GM18861 (cell line): ENCODE results near the gene HHIPL1.

Source experiments
- ATAC-seq: cut with Tn5 transposase; IDR thresholded peaks from one replicate; pipeline ENCODE4 v1.9.1; 2021; ENCODE audit not compliant: unreplicated experiment

HHIPL1 gene

DNA sequence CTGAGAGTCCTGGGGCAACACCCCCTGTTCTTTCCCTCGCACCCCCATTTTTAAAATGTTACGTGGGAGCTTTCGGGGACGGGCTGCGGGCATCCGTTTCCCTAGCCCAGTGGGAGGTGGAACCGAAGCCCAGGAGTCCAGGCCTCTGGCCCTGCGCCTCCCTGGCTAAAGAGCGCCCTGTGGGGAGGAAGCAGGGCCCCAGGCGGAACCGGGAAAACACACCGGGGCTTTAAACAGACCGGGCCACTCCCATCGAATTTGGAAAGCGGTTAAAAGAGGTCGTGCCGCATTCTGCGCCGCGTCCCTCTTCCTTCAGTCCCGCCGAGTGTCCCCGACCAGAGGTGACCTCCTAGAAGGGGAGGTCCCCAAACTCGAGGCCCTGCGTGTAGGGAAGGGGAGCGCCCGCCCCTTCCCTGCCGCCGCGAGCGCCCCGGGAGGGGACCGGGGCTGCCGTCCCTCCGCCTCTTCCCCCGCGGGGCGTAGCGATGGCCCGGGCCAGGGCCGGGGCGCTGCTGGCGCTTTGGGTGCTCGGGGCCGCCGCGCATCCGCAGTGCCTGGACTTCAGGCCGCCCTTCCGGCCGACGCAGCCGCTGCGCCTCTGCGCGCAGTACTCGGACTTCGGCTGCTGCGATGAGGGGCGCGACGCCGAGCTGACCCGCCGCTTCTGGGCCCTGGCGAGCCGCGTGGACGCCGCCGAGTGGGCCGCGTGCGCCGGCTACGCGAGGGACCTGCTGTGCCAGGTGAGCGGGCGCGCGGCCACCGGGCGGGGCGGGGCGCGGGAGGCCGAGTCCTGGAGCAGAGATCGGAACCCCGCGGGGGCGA lies at the start of gene HHIPL1:
Gene HHIPL1 (plus strand): TSS at position 407 of the 822 bp plus-strand sequence. CDS start 79 bp downstream, at position 486.
- no peak for ATAC-seq

DNA sequence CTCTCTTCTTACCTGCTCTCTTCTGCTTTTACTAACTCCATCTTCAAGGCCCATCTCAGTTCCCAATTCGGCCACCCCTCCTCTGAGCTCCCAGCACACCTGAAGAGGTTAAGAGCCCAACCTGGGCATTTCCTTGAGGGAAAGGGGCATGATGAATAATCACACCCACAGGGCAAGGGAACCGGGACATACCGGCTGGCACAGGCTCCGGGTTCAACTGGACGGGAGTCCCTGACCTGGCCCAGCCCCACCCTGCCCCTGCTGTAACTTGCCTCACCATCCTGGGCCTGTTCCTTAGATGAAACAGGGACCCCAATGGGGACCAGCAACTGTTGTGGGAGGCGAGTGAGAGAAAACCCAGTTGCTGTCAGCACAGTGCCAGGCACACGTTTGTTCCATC lies 49.4 kb upstream of the HHIPL1 start:
- ATAC-seq: no peak

DNA sequence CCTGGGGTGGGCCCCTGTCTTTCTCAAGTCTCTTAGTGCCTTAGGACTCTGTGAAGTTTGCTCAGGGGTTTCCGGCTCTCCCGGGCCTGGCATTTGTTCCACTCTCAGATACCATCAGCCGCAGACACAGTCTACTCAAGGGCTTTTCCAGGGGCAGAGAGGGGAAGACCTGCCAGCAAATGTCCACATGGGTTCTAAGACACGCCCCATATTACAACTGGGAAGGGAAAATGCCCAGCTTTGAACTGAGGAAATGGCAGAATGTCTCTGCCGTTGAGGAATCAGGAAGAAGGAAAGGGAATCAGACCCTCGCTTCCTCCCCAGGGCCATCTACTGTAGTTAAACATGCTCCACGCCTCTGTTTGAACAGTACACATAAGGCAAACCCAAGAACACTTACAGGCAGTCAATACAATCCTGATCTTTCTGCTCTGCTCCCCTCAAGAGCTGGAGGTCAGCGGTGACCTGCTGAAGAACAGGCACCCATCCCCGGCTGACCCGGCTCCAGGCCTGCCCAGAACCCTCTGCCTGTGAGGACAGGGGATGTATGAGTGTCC lies 48.8 kb upstream of the HHIPL1 start:
- no peak for ATAC-seq

DNA sequence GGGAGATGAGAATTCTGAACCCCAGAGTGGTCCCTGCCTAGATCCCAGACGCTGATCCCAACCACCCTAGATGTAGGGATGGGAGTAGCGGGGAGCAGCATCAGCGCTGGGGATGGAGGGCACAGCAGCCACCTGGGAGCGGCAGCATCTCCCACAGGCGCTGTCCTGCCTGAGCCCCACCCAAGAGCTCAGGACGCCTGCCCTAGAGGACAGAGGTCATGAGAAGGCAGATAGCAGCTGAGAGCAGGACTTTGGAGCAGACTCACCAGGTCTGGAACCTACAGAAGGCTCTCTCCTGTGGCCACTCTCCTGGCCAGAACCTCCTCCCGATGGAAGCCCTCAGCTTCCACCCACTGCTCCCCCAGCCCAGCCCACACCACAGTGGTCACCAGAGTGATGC lies 48.2 kb upstream of the HHIPL1 start:
- ATAC-seq: no peak

DNA sequence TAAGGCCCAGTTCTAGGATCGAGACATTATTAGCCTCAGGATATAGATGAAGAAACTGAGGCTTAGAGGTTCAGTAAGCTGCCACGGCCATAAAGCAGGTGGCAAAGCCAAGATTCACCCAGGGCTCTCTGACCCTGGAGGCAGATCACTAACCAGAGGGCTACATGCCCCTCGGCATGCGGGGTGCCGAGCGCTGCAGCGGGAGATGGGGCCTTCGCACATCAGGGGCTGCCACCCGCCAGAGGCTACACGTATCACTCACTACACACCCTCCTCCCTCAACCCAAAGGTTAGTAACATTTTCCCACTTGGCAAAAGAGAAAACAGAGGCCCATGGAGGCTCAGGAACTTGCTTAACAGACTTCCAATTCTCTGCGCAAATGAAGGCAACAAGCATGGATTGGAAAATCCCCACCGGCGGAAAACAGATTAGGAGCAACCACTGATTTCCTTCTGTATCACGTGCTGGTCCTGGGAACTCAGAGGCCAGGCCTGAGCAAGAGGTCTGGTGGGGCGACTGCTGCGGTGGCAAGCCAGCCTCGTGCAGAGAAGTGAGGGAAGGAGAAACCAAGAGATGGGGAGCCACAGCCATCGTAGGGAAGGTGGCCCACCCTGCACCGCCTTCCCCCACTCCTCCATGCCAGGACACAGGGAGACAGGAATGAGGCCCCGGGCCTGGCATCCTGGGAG lies 46.9 kb upstream of the HHIPL1 start:
- no peak for ATAC-seq

DNA sequence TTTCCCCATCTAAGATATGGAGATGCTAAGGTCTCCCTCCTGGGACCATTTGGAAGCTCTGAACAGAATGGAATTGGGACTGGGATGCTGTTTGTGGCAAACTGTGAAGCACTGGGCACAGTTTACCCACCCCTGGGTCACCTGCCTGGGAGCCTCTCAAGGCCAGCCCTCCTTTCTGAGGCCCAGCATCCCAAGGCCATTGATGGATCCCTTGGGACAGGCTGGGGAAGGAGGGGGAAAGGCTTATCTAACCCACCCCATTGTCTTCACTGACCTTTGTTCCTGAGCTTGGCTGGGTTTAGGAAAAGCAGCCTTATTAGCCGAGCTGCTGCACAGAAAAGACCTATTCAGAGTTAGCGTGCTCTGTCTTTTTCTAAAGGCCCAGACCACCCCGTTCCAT lies 46.2 kb upstream of the HHIPL1 start:
- no peak for ATAC-seq

DNA sequence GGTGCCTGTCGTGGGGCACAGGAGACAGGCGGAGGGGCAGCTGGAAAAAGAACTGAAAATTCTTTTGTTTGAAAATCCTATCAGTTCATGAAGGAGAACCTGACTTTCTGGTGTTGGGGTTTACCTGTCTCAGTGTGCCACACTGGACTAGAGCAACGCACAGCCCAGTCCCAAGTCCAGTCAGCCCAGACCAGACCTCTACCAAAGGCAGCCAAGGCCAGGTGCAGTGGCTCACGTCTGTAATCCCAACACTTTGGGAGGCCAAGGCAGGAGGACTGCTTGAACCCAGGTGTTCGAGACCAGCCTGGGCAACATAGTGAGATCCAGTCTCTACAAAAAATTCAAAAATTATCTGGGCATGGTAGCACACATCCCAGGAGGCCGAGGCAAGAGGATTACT lies 45.5 kb upstream of the HHIPL1 start:
- ATAC-seq: no peak

DNA sequence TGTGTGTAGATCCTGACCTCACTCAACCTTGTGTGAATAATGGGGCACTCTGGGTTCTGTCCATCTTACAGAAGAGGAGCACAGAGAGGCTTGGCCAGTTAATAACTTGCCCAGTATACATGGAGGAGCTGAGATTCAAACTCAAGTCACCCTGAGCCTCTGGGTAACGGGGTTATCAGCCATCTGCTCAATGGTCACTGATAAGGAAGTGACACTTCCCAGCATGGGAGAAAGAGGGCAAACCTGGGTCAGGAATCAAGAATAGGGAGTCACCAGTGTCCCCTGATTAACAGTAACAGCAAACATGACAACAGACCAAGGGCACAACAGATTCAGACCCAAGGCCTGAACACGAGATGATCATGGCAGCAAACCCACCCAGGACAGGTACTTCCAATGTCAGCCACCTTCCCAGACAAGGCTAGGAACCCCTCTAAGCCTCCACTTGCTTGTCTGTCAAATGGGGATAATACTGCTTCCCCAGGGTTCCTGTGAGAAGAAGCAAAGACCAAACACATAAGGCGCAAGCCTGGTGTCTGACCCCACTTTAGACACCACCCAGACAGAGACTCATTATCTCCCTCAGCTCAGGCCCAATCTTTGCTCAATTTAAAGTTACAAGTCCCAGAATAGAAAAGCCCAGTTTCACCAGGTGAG lies 44.6 kb upstream of the HHIPL1 start:
- no peak for ATAC-seq

DNA sequence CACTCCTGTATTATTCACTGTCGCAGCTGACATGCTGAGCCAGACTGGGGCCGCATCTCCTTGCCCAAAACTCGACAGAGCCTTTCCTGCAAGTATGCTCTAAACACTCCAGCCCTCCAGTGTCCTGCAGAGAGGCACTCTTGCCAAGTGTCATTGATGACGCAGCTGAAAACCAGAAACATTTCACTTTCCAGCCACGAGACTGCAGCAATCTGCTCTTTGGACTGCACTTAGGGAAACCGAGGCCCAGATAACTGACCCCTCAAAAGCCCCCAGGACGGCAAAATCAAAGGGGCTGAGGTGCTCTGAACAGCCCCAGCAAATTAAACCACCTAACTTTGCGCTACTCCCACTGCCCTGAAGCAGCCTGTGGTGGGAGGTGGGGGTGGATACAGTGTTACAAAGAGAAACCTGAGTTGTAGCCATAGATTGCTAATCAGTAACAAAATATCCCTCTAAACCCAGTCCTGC lies 43.5 kb upstream of the HHIPL1 start:
- no peak for ATAC-seq

DNA sequence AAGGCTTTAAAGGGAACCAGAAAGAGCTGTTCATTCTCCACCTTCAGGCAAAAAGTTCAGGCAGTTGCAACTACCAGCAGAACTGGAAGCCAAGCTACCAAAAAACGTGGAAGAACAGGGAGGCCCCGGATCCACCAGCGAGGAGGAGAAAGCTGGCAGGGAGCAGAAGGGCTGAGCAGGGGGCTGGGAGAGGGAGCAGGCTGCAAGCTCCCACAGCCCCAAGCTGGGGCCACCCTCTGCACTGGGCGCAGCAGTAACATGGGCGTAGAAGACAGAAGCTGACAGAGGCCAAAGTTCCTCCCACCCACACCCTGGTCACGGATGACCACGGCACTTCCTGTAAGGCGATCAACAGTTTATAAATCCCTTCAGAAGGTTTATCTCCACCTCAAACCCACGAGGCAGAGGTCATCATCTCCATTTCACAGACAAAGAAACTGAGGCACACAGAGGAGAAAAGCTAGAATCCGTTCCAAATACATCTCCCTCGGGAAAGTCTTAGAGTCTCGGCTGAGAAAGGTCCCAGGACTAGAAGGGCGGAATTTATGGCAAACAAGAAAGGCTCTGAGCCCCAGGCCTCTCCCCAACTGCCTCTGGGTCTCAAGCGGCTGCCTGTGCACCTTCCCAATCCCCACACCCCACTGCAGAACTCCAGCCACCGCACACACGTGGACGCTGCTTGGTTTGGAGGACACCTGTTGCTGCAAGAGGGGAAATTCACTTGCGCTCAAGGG lies 42.7 kb upstream of the HHIPL1 start:
- no peak for ATAC-seq

DNA sequence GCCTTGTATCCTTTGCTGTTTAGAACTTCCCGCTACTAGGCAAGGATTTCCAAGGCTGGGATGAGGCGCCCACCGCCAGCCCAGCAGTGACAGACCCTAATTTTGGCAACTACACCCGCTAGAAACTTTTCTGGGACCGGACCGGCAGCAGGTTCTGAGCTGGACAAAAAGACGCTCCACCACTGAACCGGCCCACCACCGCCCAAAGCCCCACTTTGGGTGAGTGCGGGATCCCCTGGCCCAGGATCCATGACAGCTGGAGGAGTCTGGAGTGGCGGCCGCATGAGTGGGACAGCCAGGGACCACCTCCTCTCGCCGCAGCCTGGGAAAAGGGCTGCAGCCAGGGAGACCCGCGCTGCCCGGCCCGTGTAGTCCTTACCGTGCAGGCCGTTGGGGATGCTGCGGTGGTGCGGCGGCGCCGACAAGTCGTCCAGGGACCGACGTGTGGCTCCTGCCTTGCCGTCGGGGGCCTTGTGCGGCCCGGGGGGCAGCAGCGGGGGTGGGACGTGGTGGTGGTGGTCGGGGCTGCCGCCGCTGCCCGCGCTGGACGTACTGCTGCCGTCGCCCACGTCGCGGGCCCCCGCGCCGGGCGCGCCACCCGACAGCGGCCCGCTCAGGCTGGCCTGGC lies 42.0 kb upstream of the HHIPL1 start:
- no peak for ATAC-seq

DNA sequence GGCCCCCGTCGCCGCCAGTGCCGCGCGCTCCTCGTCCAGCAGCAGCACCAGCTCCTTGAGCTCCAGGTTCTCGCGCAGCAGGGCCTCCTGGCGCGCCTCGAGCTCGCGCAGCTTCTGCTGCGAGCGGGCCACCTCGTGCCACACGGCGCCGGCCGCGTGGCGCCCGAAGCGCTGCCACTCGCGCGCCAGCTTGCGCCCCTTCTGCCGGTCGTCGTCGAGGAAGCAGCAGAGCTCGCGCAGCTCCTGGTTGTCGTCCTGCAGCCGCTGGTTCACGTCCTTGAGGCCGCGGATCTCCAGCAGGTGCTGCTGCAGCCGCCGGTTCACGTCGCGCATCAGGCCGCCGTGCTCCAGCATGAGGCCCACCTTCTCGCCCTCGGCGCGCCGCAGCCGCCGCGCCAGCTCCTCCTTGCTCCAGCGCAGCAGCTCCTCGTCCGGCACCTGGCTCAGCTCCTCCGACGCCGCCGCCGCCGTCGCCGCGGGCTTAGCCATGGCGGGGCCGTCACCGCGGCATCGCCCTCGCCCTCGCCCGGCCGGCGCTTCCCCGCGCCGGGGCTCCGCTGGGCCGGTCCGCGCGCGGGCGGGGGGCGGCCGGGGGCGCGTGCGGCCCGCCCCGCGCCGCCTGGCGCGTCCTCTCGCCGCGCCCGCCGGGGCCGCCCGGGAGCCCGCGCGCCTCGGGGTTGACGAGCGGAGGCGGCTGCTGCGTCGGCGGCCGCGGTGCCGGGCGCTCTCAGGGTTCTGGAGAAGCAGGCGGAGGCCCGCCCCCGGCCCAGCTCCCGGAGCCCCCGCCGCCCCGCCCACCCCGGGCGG lies 41.3 kb upstream of the HHIPL1 start, which contains the start of gene CCDC85C:
Gene CCDC85C (minus strand): TSS at position 737 of the 807 bp plus-strand sequence. CDS start 248 bp downstream, at position 489.
- ATAC-seq: no peak

DNA sequence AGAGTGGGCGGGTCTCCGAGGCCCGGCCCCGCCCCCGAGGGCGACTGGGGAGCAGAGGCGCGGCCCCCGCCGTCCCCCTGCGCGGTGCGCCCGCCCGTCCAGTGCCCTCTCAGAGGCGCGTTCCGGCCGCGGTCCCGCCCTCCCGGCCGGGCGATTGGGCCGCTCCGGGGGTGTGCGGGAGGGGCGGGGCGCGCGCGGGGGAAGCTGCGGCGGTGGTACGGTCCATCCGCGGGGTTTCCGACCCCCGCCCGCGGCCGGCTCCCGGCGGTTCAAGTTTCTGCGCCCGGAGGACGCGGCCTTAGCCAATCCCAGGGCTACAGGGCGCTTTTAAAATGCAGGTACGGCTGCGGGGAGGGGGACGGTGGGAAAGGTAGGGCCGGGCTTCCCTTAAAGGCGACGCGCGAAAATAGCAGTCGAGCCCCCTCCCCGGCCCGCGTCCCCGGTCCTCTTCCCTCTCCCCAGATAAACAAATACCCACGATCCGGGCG lies 40.6 kb upstream of the HHIPL1 start:
- ATAC-seq: peak; percentile 70

DNA sequence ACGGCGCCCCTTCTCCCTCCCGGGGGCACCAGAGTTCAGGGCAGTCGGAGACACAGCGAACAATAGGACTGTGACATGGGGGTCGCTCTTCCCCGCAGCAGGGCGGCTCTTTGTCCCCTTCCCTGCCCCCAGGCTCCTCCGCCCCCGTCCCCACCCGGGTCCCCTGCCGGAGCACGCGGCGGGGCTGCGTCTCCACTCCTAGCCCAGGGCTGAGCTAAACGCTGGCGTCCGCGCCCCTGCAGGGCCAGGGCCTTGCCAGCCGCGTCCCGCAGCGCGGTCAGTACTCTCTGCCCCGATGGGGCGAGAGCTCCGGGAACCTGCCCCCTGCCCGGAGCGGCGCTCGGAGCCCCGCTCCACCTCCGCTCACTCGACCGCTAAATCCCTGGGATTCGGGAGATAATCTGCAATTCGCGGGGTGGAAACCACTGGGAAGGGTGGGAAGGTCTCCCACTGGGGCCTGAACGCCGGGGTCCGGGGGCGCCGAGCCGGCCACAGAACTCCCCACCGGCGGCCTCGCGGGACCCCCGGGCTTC lies 40.1 kb upstream of the HHIPL1 start:
- ATAC-seq: no peak

DNA sequence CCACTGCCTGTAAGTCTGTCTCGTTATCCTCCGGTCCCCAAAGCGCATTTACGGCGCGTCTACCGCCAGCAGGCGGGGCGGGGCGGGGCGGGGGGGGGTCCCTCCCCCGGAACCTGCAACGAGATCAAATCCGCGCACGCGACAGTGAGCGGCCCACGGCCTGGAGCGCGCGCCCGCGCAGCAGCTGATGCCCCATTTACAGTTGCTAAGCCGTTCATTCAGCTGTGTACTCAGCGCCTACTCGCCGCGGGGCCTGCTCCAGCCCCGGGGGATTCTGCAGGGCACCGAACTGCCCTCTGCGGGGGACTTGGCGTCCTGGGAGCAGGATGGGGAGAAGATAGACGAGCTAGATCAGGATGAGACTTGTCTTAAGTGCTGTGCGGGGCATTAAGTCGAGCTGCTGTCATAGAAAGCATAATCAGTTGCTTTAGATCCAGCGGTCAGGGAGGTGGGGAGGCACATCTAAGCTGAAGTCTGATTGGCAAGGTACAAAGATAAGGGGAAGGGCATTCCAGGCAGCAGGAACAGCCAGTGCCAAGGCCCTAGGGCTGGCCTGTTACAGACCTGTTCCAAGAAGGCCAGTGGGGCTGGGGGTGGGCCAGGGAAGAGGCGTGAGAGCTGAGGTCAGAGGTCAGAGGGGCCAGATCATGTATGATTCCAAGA lies 39.5 kb upstream of the HHIPL1 start:
- ATAC-seq: peak; percentile 35

DNA sequence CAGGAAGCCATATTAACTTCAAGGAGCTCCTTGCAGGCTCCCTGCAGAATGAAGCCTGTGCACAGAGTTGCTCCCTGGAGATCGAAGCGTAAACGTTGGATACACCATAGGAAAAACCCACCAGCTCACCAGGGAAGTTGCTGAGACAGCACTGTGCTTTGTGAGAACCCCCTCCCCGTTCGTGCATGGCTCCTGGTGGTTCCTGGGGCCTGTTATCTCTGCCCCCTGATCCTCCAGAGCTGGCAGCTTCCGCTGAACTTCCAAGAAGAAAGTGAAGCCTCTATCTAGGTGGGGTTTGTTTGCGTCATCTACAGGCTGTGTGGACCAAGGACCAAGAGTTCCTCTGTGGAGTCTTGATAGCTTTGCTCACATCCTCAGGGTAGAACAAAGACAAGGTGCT lies 38.6 kb upstream of the HHIPL1 start:
- no peak for ATAC-seq

DNA sequence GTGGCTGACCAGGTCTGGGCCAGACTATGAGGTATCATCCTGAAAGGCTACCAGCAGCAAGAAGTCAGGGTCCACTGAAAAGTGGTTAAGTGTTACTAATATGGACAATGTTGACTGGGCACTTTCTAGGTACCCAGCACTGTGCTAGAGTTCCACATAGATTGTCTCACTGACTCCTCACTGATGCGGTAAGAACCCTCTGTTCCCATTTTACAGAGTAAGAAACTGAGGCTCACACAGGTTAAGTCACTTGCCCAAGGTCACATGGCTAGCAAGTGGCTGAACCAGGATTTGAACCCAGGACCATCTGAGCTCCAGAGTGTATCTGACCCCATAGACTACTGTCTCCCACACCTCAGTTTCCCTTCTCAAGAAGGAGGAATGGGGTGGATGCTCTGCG lies 36.3 kb upstream of the HHIPL1 start:
- ATAC-seq: no peak
